HG03139 (cell line): ENCODE results near the gene DHRSX.
"Not testable (repeated sequence)": the region's sequence is repeated elsewhere in the genome, so short reads cannot be mapped to it uniquely, and the experiment has no call there.

ENCODE experiments used
- ATAC-seq: cut with Tn5 transposase; IDR thresholded peaks from one replicate; pipeline ENCODE4 v1.9.1; 2021; ENCODE audit not compliant: unreplicated experiment

DHRSX gene

DNA sequence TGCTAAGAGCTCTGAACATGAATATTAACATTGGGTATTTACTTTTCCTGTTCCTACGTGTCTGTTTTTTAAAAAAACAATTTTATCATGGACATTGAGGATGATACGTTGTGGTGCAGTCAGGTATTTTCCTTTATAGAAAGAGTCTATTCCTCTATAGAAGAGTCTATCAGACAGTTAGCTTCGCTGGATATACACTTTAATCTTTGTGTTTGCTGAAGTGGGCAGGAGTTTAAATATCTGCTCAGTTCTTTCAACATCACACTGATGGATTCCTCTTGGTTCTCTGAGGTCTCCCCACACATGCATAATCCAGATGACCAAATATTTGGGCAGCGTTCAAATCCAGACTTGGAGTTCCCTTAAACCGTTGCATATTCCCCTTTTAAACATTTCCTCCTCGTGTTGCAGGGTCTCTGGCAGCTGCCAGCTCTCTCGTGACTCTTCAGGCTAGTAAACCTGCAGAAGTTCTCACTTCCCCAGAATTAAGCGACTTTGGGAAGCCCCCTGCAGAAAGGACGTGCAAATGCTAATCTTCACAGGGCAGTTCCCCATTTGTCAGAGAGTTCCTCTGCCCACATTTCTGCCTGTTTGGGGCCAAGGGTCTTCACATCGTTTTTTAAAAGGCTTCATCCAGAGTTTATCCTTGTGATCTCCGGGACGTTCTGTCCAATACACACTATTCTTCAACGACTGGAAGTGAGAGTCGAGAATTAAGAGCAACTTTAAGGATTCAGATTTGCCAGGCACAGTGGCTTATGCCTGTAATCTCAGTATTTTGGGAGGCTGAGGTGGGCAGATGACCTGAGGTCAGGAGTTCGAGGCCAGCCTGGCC is 20.5 kb upstream of the DHRSX start:
- ATAC-seq: peak; percentile 70

DNA sequence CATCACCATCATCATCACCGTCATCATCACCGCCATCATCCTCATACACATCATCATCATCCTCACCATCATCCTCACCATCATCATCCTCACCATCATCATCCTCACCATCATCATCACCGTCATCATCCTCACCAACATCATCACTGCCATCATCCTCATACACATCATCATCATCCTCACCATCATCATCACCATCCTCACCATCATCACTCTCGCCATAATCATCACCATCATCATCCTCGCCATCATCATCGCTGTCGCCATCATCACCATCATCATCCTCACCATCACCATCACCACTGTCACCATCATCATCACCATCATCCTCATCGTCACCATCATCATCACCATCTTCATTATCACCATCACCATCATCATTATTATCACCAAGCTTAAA is 19.8 kb upstream of the DHRSX start:
- no peak for ATAC-seq

DNA sequence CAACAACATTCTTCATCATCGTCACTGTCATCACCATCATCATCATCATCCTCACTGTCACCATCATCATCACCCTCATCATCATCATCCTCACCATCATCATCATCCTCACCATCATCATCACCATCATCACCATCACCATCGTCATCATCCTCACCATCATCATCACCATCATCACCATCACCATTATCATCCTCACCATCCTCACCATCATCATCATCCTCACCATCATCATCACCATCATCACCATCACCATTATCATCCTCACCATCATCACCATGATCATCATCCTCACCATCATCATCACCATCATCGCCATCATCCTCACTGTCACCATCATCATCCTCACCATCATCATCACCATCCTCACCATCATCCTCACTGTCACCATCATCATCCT is 18.9 kb upstream of the DHRSX start:
- ATAC-seq: not testable (repeated sequence)

- peak; percentile 19 for ATAC-seq
These were observed 16.3 kb upstream of the DHRSX start for GRCh38 chrX:2517055-2517454.

DNA sequence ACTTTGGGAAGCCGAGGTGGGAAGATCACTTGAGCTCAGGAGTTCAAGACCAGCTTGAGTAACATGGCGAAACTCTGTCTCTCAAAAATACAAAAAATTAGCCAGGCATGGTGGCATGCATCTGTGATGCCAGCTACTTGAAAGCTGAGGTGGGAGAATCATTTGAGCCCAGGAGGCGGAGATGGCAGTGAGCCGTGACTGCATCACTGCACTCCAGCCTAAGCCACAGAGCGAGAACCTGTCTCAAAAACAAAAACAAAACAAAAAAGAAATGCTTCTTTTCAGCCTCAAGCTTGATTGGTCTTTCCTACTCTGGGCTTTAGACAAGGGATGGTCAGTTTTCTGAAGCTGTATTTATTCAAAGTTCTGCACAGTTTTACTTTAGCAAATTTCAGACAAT is 15.8 kb upstream of the DHRSX start:
- peak; percentile 52 for ATAC-seq

DNA sequence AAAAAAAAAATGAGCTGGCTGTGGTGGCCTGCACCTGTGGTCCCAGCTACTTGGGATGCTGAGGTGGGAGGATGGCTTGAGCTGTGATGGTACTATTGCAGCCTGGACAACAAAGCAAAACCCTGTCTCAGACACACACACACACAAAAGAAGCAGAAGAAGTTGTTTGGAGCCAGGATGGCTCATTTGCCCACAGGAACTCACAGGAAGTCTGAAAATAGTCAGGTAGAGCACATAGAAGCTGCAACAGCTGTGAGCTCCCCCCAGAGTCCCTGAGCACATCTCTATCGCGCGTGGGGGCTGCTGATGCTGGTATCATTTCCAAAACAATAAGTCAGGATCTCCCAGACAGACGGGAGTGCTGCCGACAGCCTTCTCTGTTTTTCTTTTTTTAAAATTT is 13.4 kb upstream of the DHRSX start:
- ATAC-seq: no peak

- ATAC-seq: no peak
These were observed 12.4 kb upstream of the DHRSX start for GRCh38 chrX:2513121-2513664.

DNA sequence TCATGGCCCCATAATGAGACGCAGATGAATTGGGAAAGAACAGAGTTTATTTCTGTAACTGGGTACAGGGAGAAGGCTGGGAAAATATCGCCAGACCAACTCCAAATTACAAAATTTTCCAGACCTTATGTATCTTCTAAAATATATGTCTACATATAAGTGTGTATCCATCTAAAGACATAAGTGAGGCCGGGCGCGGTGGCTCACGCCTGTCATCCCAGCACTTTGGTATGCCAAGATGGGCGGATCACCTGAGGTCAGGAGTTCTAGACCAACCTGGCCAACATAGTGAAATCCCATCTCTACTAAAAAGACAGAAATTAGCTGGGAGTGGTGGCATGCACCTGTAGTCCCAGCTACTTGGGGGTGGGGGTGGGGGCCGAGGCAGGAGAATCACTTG is 11.7 kb upstream of the DHRSX start:
- ATAC-seq: no peak

GRCh38 chrX:2511326-2511725 is 10.6 kb upstream of the DHRSX start:
- no peak for ATAC-seq

DNA sequence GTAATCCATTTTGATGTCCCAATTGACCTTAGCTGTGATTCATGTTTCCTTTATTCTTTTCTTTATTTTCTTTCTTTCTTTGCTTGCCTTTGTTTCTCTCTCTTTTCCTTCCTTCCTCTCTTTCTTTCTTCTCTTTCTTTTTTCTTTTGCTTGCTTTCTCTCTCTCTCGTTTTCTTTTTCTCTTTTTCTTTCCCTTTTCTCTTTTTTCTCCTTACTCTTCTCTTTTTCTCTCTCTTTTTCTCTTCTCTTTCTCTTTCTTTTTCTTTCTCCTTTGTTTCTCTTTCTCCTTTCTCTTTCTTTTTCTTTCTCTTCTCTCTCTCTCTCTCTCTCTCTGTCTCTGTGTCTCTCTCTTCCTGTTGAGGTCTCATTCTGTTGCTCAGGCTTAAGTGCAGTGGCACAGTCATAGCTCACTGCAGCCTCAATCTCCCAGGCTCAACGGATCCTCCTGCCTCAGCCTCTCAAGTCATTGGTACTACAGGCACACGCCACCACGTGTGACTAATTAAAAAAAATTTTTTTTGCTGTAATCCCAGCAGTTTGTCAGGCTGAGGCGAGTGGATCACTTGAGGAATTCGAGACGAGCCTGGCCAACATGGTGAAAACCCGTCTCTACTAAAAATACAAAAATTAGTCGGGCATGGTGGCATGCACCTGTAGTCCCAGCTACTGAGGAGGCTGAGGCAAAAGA is 8.0 kb upstream of the DHRSX start:
- ATAC-seq: no peak

DNA sequence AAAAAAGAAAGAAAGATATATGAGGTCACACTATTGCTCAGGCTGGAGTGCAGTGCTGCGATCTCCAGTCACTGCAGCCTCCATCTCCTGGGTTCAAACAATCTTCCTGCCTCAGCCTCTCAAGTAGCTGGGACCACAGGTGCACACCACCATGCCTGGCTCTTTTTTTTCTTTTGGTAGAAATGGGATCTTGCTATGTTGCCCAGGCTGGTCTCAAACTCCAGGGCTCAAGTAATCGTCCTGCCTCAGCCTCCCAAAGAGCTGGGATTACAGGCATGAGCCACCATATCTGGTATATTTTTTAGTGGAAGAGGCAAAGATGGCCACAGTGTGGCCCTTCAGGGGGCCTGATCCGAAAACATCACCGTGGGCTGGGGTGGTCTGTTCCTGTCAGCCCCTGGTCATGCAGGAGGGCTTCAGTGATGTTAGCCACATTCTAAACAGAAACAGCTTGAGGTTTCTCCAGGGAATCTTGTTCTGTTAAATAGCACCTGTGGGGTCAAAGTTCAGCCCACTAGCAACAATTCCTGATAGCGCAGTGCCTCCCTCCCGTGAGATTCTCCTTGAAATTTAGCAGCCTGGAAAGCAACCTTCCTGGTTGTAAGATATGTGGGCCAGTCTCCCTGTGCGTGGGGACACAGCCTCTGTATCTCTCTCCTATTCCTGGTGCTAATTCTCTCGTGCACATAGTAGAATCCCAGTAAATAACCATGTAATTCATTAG is 7.3 kb upstream of the DHRSX start:
- ATAC-seq: no peak

DNA sequence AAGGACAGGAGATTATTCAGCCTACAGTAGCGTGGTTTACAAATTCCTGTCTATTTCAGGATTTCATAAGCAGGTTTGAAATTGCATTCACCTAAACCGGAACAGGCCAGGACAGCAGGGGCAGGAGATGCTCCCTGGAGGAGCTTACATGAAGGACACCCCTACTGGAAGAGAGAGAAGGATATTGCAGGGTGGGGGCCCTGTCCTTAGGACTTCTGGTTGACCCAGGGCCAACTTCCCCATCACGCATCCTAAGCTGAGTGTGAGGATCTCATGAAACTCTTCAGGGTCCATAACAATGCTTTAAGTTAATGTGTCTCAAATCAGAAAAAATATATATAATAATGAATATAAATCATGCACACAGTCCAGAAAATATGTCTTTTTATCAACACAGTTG is 6.4 kb upstream of the DHRSX start:
- no peak for ATAC-seq

GRCh38 chrX:2505341-2505740 is 4.6 kb upstream of the DHRSX start:
- ATAC-seq: not testable (repeated sequence)

- ATAC-seq: no peak
These were observed 4.0 kb upstream of the DHRSX start for GRCh38 chrX:2504706-2505332.

- ATAC-seq: no peak
These were observed 3.1 kb upstream of the DHRSX start for GRCh38 chrX:2503591-2504500.

- no peak for ATAC-seq
These were observed 2.1 kb upstream of the DHRSX start for GRCh38 chrX:2502668-2503519.

DNA sequence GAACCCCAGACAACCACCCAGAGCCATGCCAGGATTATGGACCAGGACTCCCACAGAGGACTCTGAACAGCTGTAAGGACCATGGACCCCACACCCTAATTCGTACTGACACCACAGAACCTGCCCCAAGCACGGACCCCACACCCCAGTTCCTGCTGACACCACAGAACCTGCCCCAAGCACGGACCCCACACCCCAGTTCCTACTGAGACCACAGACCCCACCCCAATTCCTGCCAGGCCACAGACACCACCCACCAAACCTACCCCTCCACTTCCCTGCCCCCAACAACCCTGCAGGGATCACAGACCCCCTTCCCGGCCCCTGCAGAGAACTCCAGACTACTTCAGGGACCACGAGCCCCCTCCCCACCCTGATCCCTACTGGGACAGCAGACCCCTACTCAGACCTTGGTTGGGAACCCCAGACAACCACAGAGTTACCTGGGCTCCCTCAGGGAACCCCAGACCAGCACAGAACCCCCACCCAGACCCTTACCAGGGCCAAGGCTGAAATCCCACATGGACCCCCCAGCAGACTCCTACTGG is 1.4 kb upstream of the DHRSX start:
- ATAC-seq: no peak

DNA sequence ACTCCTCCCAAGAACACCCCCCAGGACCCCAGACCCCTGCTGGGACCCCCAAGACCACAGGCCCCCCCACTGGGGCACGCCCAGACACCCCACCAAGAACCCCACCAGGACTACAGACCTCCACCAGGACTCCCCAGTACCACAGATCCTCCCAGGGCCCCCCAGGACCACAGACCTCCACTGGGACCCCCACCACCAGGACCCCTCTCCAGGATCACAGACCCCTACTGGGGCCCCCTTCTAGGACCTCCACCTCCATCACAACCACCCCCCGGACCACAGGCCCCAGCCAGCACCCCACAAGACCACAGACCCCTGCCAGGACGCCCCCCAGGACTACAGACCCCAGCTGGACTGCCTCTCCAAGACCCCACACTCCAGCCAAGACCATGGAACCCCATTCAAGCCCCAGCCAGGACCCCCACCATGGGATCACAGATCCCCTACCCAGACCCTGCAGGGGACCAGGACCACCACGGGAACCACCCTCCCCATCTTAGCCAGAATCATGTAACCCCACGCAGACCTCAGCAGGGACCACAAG is 855 bp upstream of the DHRSX start:
- ATAC-seq: no peak
